Activated effector memory CD4-positive, alpha-beta T cell treated with anti-CD3 and anti-CD28 coated beads, Interleukin-2, amount 50 U/mL, for 16 hours (primary cell): ENCODE data around the gene P2RX6.

ENCODE experiments used
- DNase-seq: peaks from one replicate; pipeline ENCODE4 v3.0.0-alpha.2; 2020

The P2RX6 gene

DNA sequence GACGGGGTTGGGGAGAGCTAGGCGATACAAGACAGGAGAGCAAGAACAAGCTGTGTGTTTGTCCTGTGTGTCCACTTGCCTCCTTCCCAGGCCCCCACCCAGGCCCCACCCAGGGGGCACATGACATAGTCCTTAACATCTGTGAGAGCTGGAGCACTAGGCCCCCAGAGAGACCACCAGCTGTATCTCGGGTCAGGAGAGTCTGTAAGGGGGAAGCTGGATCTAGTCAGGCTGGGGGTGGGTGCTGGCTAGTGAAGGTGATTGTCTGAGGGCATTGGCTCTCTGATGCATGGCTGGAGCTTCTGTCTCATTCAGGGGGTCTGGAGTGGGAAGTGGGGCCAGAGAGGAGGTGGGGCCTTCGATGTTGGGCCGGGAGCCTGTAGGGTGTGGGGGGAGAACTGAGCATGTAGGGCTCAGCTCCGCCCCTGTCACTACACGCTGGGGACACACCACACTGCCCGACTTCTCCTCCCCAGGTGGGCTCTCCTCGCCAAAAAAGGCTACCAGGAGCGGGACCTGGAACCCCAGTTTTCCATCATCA lies 571 bp downstream of the P2RX6 start:
- DNase-seq = no peak

DNA sequence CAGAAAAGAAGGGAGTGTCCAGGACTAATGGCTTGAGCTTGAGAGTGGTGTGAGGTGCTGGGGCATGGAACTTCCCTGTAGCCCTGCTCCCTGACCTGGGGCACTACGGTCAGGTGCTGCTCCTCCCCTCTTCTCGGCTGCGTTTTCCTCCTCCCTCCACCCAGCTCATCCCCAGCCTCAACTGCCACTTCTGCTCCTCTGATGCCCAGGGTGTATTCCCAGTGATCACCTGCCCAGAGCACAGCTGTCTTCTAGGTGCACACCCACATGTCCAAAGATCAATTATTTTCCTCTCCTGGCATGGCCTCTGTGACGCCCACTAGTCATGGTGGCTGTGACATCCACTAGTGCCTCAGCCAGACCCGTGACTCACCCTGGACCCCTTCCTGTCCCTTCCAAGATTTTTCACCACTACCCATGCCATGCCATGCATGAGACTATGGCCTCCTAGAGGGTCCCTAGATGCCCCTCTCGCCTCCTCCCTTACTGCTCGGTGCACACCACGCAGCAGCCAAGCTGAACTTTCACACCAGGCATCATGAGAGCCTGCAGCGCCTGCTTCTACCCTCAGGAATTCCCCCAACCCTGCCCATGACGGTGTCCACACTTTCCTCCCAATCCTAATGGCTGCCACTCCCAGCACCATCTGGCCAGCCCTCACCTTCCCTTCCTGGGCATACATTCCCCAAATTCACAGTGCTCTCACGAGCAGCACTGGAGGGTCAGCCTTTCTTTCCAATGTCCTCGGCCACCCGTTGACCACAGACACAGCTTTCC lies 1.9 kb downstream of the P2RX6 start:
- no peak for DNase-seq

DNA sequence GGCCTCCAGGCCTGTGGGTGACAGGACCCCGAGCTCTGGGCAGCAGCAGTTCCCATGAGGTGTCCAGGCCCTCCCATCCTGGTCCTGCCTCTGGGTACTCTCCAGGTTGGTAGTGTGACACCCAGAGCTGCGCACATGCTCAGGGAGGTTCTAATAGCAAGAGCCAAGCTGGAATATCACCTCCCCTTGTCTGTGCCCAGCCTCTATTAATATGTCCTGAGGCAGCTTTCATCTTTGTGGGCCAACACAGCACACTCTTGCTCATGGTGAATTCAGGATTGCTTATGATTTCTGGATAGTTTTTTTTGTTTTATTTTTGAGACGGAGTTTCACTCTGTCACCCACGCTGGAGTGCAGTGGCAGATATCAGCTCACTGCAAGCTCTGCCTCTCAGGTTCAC lies 3.3 kb downstream of the P2RX6 start:
- DNase-seq = no peak

DNA sequence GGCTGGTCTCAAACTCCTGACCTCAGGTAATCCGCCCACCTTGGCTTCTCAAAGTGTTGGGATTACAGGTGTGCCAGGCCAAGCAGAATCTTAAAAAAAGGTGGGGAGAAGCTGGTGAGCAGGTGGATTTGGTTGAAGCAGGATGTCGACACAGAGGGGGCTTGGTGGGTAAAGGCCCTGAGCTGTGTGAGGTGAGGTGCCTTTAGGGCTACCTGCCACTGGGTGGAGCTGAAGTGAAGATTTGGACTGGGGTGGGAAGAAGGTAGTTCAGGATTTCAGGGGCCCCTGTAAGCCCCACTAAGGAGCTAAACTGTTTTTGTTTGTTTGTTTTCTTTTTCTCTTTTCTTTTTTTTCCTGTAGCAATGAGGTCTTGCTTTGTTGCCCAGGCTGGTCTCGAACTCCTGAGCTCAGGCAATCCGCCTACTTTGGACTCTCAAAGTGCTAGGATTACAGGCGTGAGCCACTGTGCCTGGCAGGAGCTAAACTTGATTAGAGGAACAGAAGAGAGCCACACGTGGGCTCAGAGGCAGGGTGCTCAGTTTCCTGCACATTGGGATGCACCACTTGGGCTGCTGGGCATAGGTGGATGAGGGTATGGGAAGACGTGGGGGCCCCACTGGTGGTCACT lies 6.0 kb downstream of the P2RX6 start:
- no peak for DNase-seq

DNA sequence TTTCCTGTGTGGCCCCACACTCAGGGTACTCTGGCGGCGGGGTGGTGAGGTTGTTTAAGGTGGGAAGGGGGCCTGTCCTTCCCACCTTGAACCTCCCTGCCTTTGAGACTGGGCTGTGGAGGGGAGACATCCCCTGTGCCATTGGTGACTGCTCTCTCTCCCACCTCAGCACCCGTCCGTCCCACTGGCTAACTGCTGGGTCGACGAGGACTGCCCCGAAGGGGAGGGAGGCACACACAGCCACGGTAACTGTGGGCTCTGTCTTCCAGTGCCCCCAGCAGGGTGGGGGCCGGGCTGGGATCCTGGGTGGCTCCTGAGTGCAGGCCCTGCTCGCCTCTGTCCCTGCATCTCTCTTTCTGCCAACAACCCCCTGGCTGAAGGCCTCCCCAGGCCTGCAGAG lies 7.5 kb downstream of the P2RX6 start:
- DNase-seq = no peak

GRCh38 chr22:21022955-21023614 lies 8.1 kb downstream of the P2RX6 start:
- no peak for DNase-seq

GRCh38 chr22:21025266-21025665 lies 10.3 kb downstream of the P2RX6 start:
- DNase-seq = no peak

DNA sequence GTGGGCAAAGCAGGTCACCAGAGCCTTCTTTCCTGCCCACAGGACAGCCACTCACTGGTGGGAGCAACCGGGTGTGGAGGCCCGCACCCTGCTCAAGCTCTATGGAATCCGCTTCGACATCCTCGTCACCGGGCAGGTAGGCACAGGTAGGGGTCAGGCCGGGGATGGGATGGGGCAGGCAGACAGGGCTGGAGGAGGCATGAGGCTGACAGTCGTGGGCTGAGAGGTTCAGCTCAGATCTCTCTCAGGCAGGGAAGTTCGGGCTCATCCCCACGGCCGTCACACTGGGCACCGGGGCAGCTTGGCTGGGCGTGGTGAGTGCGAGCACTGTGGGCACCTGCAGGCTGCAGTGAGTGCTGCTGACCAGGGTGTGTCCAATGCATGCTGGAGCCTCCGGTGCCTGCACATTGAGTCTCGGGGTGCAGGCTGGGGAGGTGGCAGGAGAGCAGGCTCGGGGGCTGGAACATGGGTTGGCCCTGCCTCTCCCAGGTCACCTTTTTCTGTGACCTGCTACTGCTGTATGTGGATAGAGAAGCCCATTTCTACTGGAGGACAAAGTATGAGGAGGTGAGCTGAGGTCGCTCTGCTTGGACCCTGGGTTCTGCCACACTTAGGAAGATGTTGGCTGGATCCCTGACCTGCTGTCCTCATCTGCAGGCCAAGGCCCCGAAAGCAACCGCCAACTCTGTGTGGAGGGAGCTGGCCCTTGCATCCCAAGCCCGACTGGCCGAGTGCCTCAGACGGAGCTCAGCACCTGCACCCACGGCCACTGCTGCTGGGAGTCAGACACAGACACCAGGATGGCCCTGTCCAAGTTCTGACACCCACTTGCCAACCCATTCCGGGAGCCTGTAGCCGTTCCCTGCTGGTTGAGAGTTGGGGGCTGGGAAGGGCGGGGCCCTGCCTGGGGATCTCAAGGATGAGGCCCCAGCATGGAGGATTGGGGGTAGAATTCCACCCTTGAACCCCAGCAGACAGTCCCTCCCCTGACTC lies 11.1 kb downstream of the P2RX6 start:
- DNase-seq = no peak

GRCh38 chr22:21026783-21027692 lies 12.1 kb downstream of the P2RX6 start:
- no peak for DNase-seq

DNA sequence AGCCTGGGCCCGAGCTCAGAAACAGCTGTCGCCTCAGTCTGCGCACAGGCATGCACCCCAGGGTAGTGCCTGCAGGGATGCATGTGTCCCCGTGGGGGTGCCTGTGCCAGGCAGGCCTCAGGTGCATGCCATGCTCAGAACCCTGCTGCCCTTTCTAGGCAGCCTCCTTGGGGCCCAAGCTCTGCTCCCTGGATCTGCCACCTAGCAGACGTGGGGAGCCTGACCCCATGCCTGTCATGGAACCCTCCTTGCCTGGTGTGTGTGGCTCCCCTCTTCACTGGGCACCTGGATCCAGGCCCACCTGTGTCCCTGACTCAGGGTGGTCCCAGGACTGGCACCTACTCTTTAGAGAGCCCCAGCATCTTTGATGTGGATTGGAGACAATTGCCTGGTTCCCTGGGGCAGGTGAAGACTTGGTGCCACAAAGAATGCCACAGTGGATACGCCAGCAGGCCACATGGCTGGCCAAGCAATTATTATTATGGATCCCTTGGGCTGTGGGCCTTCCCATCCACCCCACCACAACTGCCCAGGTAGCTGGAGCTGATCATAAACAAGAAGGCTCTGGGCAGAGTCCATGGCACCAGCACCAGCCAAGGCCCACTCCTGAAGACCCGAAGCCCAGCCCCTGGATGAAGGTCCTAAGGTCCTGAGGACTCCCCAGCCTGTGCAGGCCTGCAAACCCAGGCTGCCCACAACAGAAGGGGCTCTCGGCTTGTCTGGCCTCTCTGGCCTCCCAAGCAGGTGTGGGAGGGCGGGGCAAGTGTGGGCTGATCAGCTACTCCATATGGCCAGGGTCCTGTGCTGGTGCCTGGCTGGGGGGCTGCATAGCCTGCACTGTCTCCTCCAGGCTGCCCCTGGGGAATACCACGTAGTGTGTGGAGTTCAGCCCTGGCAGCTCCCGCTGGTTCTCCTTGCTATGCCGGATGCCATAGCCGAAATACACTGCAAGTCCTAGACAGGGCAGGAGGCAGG lies 13.6 kb downstream of the P2RX6 start:
- DNase-seq = no peak

DNA sequence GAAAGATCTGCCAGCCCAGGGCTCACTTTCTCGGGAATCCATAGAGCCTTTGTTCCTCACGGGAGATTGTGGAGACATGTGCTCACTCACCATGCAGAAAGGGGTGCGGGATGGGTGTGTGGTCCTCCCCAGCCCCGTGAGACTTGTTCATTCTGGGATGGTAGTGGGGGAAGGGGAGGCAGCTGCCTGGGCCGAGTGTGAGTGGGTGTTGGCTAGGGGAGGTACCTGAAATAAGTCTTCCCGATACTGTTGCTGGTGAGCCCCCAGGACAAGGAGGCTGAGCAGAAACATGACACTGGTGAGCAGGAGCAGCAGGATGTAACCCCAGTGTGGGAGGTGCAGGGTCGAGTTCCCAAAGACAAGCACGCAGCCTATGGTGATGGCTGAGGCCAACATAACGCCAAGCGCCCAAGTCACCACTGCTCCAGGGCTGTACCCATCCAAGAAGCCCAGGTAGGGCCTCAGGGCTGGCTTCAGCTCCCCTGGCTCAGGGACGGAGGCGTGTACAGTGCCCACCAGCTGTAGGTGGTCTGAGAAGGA lies 14.6 kb downstream of the P2RX6 start:
- no peak for DNase-seq

- DNase-seq = no peak
Observed at GRCh38 chr22:21030032-21030431, 15.1 kb downstream of the P2RX6 start.

- no peak for DNase-seq
Observed at GRCh38 chr22:21030621-21031544, 15.9 kb downstream of the P2RX6 start.

- DNase-seq = no peak
Observed at GRCh38 chr22:21031545-21032036, 16.6 kb downstream of the P2RX6 start.

- DNase-seq = no peak
Observed at GRCh38 chr22:21032037-21032867, 17.3 kb downstream of the P2RX6 start, which contains the start of gene SLC7A4. Gene SLC7A4, minus strand, starts transcription at chr22:21032561. Its CDS starts 749 bp downstream, at chr22:21031812.

- DNase-seq = no peak
Observed at GRCh38 chr22:21032868-21033688, 18.1 kb downstream of the P2RX6 start.

- DNase-seq = no peak
Observed at GRCh38 chr22:21033895-21034294, 18.9 kb downstream of the P2RX6 start.
